H1 (cell line): ENCODE data around the gene ORMDL2. TPM values are rescaled to one million over a fixed set of nuclear protein-coding genes. Genes with fewer than 3 reads are reported as not detected.

ENCODE experiments used
- NANOG ChIP-seq: IDR thresholded peaks from 2 replicates; pipeline ENCODE4 v1.6.1; 2011; ENCODE audit warnings: low read length, low read depth, mild to moderate bottlenecking, inconsistent platforms; ENCODE audit not compliant: insufficient read depth, poor library complexity, severe bottlenecking
- RNF2 ChIP-seq: fragments of 200-900, 300-1000 bp; sonication (generic); IDR thresholded peaks from 2 replicates; pipeline ENCODE4 v1.7.1; 2016; ENCODE audit warnings: borderline replicate concordance, low read depth, mild to moderate bottlenecking, antibody characterized with exemption, low read length; ENCODE audit not compliant: poor library complexity, severe bottlenecking; ENCODE audit errors: missing control alignments
- SAP30 ChIP-seq: fragments of 300-600 bp; sonication (generic); IDR thresholded peaks from 2 replicates; pipeline ENCODE4 v1.7.1; 2012; ENCODE audit warnings: low read length, moderate library complexity, mild to moderate bottlenecking, inconsistent platforms; ENCODE audit not compliant: insufficient read depth, insufficient replicate concordance
- polyA plus RNA-seq, 7 experiments: library from polyadenylated mRNA; depleted of rRNA in 3 of 7; stranded (reverse) in 5 of 7; unstranded in 2 of 7; fragments of >200 nt in 5 of 7; fragments of 200-250 nt in 2 of 7; gene quantifications; 1 replicate in 5 of 7; 2 replicates in 1 of 7; 4 replicates in 1 of 7; pipeline versions ENCODE4 v1.2.1 to v1.2.3, GENCODE V29; 2011 to 2013; ENCODE audit warnings: missing spikeins in 2 of 7, mixed read lengths in 2 of 7
- total RNA-seq: library from RNA; stranded (reverse); fragmentation: NEBNext Ultra II Directional; extraction: Animal tissue kit (Norgen Biotek cat#: 25700); gene quantifications from 2 replicates; pipeline ENCODE4 v1.2.1, GENCODE V29; 2021

The ORMDL2 gene
- total and polyA plus RNA-seq, 2 of the 8 experiments (the other 6 are each of a cell fraction or from before 2014, with no cell fraction given), result 39.0 to 65.6 TPM

GRCh38 chr12:55824726-55825125 lies 6.9 kb downstream of the ORMDL2 start (continued):
- TF ChIP-seq SAP30 (no peak), RNF2 (no peak), NANOG (no peak)
